Calu3 (cell line): ENCODE results near the gene ZSCAN31. TPM values are rescaled to one million over a fixed set of nuclear protein-coding genes. Genes with fewer than 3 reads are reported as not detected.
A peak's percentile ranks its signal among the peaks of the same experiment; 100 is the strongest.

Experiments
- BruUV-seq: library from RNA; stranded (reverse); fragments of 400-500 nt; replicated peaks from 2 replicates; lab custom pipeline; 2021; lab: Mats Ljungman, UMichigan
- CTCF ChIA-PET: fragments of 300-600 bp; sonication (Branson Sonifier 250); formaldehyde crosslinking; loops from one replicate; lab custom pipeline; 2022; ENCODE audit warnings: antibody characterized with exemption; lab: Charles Lee
- DNase-seq: peaks from one replicate; pipeline ENCODE4 v3.0.0; 2022
- H3K27ac Mint-ChIP-seq: one replicate; pipeline ENCODE4 v1.8.0; 2022; ENCODE audit warnings: mixed read lengths; ENCODE audit not compliant: unreplicated experiment
- H3K27me3 Mint-ChIP-seq: one replicate; pipeline ENCODE4 v1.8.0; 2022; ENCODE audit warnings: mixed read lengths; ENCODE audit not compliant: unreplicated experiment
- H3K36me3 Mint-ChIP-seq: one replicate; pipeline ENCODE4 v1.8.0; 2022; ENCODE audit warnings: mild to moderate bottlenecking, moderate library complexity, mixed read lengths; ENCODE audit not compliant: insufficient read depth, unreplicated experiment
- H3K4me1 Mint-ChIP-seq: one replicate; pipeline ENCODE4 v1.8.0; 2022; ENCODE audit warnings: mild to moderate bottlenecking, low read depth, mixed read lengths; ENCODE audit not compliant: unreplicated experiment
- H3K4me3 Mint-ChIP-seq: one replicate; pipeline ENCODE4 v1.8.0; 2022; ENCODE audit warnings: mild to moderate bottlenecking, low read depth, moderate library complexity, mixed read lengths; ENCODE audit not compliant: unreplicated experiment
- H3K9me3 Mint-ChIP-seq: one replicate; pipeline ENCODE4 v1.8.0; 2022; ENCODE audit warnings: low read depth, mixed read lengths; ENCODE audit not compliant: unreplicated experiment
- intact Hi-C: fragments of 100-400 bp; cut with micrococcal nuclease; formaldehyde crosslinking; loops from one replicate; pipeline ENCODE4 v1.10.0; 2022; ENCODE audit not compliant: unreplicated experiment
- total RNA-seq: library from RNA; stranded (reverse); gene quantifications from 2 replicates; pipeline ENCODE4 v1.2.3, GENCODE V29; 2022
- TF ChIP-seq, protein P1 (sequence below): fragments of 200-600 bp; IDR thresholded peaks from one replicate; pipeline ENCODE4 v1.8.0; 2022; ENCODE audit warnings: antibody characterized with exemption; ENCODE audit not compliant: unreplicated experiment

ZSCAN31 gene
- total RNA-seq, 1 experiment from 2014 or later = 4.9 TPM

DNA sequence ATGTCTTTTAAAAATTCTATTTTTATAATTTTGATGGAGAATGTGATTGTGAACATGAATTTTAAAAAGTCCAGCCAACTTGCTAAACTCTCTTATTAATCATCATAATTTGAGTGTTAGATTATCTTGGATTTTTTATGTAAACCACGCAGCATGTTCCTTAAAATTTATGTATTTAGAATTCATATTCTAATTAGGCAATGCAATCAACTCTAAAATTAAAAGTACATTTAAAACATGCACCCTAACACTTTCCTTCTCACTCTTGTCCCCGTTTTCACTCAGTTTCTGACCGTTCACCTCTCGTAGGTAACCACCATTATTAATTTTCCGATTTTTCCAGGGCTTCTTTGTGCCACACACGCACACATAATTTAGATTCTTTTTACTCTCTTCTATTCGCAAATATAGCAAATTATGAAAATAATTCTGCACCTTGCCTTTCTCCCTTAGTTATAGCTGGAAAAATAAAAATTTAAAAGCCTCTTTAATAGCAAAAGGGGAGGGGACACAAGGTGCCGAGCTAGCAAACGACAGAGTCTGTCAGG is 13.5 kb upstream of the ZSCAN31 start:
- TF ChIP-seq, protein P1, sequence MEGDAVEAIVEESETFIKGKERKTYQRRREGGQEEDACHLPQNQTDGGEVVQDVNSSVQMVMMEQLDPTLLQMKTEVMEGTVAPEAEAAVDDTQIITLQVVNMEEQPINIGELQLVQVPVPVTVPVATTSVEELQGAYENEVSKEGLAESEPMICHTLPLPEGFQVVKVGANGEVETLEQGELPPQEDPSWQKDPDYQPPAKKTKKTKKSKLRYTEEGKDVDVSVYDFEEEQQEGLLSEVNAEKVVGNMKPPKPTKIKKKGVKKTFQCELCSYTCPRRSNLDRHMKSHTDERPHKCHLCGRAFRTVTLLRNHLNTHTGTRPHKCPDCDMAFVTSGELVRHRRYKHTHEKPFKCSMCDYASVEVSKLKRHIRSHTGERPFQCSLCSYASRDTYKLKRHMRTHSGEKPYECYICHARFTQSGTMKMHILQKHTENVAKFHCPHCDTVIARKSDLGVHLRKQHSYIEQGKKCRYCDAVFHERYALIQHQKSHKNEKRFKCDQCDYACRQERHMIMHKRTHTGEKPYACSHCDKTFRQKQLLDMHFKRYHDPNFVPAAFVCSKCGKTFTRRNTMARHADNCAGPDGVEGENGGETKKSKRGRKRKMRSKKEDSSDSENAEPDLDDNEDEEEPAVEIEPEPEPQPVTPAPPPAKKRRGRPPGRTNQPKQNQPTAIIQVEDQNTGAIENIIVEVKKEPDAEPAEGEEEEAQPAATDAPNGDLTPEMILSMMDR = no peak
- Mint-ChIP-seq H3K4me1 (peaks cover 24% of the 10 kb centered on the region), H3K4me3 (peak overlapping the region; percentile 100), H3K27ac (peak overlapping the region; percentile 96), H3K36me3 (peaks cover 14% of the 10 kb centered on the region), H3K9me3 (no peaks in the 10 kb centered on the region), H3K27me3 (peaks cover 32% of the 10 kb centered on the region)
- no peak for DNase-seq
- intact Hi-C loops = no loop called here
- no TSS peak for BruUV-seq
- CTCF ChIA-PET = interaction anchor here (0.5 to 0.6 kb wide), 2 partner anchors 393 to 1171 kb away, joined by 3 to 5 read pairs; no protein-coding TSS in a partner anchor

DNA sequence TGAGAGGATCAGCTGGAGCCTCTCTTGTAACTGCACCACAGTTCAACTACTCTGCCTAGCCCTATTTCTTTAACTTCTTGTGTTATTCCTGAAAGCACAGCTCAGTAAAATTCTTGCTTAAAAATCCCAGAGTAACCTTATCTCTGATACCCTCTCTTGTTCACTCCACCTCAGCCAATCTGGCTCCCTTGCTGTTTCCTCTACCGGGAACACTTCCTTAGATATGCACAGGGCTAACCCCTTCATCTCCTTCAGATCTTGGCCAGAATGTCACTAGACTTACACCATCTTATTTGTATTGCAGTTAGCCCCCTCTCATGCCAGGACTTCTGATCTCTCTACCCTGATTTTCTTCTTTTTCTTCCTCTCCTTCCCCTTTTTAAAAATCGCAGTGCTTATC is 11.2 kb upstream of the ZSCAN31 start:
- intact Hi-C loops = no loop called here
- Mint-ChIP-seq H3K4me3 (no peak overlapping the region), H3K27me3 (peaks cover 32% of the 10 kb centered on the region), H3K4me1 (peaks cover 18% of the 10 kb centered on the region), H3K9me3 (no peaks in the 10 kb centered on the region), H3K27ac (no peak overlapping the region), H3K36me3 (peaks cover 14% of the 10 kb centered on the region)
- DNase-seq = no peak
- CTCF ChIA-PET = interaction anchor here (1.5 kb wide), 1 partner anchor 79 kb away, joined by 3 read pairs; no protein-coding TSS in a partner anchor
- TF ChIP-seq, protein P1 = no peak
- BruUV-seq = no TSS peak

DNA sequence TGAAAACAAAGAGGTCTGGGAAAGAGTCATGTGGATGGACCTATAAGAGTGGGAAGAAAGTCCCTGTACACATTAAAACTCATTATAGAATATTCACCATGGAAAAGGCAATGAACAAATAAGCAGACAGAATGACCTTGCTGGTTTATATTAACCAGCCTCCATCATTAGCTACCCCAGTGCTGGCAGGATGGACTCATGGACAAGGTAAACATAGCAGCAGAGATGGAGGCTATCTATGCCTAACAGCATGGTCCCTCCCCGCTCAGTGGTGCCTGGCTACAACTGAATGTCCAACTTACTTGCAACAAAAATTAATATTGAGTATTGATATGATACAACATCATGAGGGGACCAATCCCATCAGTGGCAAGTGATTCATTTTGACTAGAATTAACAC is 9.3 kb upstream of the ZSCAN31 start:
- no peaks in the 10 kb centered on the region for H3K4me1 Mint-ChIP-seq
- H3K9me3 Mint-ChIP-seq = peaks cover 3% of the 10 kb centered on the region
- DNase-seq = no peak
- BruUV-seq = no TSS peak
- H3K27me3 Mint-ChIP-seq = peaks cover 32% of the 10 kb centered on the region
- H3K36me3 Mint-ChIP-seq = peaks cover 9% of the 10 kb centered on the region
- intact Hi-C loops = no loop called here
- H3K27ac Mint-ChIP-seq = no peak overlapping the region
- H3K4me3 Mint-ChIP-seq = no peak overlapping the region
- CTCF ChIA-PET = interaction anchor here (0.7 to 1.0 kb wide), 3 partner anchors 11 to 204 kb away, joined by 3 read pairs; partner anchors contain the start of genes ZKSCAN8 and ZSCAN26
- TF ChIP-seq, protein P1 = no peak

DNA sequence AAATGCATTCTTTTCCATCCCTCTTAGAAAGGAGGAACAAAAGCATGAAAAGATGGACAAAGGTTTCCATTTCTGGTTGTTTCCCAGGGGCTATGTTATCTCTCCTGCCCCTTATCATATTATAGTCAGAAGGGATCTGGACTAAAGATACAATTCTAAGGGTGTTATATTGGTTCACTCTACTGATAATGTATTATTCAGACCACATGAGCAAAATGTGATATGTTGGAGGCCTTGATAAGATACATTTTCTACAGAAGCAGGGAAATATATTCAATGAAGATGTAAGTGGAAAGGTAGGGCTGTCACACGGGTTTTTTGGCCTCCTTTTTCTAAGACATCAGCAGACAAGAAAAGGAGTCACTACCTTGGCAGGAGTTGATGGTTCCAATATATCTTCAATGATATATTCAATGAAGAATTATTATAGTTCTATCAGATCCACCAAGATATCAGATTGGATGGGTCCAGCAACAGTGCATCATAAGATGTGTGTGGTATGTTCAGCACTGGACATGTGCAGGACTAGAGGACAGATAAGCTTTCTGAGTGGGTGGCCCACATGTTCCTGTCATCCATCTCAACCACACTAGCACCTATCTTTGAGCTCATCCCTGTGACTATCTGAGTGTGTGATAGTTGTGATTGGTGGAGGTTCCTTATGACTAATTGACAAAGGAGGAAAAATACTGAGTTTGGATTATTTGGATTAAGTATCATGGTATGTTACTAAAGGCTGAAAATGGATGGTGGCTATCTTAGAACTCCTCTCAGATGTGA is 8.1 kb upstream of the ZSCAN31 start:
- DNase-seq = no peak
- TF ChIP-seq, protein P1 = no peak
- Mint-ChIP-seq H3K27ac (no peak overlapping the region), H3K27me3 (peaks cover 32% of the 10 kb centered on the region), H3K9me3 (peaks cover 4% of the 10 kb centered on the region), H3K4me3 (no peak overlapping the region), H3K4me1 (no peaks in the 10 kb centered on the region), H3K36me3 (no peaks in the 10 kb centered on the region)
- BruUV-seq = no TSS peak
- CTCF ChIA-PET = interaction anchor here (0.7 kb wide), 2 partner anchors 12 to 202 kb away, joined by 3 to 4 read pairs; partner anchors contain the start of gene ZKSCAN8
- intact Hi-C loops = no loop called here
